B cell (primary cell): ENCODE data around the gene RXYLT1. TPM values are rescaled to one million over a fixed set of nuclear protein-coding genes. Genes with fewer than 3 reads are reported as not detected.
"Not testable (repeated sequence)": the region's sequence is repeated elsewhere in the genome, so short reads cannot be mapped to it uniquely, and the experiment has no call there.

Source experiments
- ATAC-seq: fragments of 200-7000 bp; cut with Tn5 transposase; one replicate; pipeline ENCODE4 v1.10.0; 2021; ENCODE audit warnings: low read depth, mild to moderate bottlenecking, moderate number of reproducible peaks, moderate library complexity
- CTCF ChIA-PET: fragments of 350-600 bp; sonication (Branson Sonifier 250); formaldehyde crosslinking; loops from one replicate; lab custom pipeline; 2021; ENCODE audit warnings: antibody characterized with exemption, inconsistent platforms; lab: Charles Lee
- POLR2A ChIA-PET: fragments of 350-600 bp; sonication (Branson Sonifier 250); formaldehyde crosslinking; loops from one replicate; lab custom pipeline; 2021; ENCODE audit warnings: antibody characterized with exemption; lab: Charles Lee
- DNase-seq: peaks from one replicate; pipeline ENCODE4 v3.0.0; 2013
- H2AFZ ChIP-seq: 2 replicates; pipeline ENCODE4 v1.6.1; 2012; ENCODE audit warnings: mild to moderate bottlenecking, low read depth, low read length; ENCODE audit not compliant: insufficient read depth, poor library complexity, severe bottlenecking
- H3K27ac ChIP-seq, 2 donors: 1 replicate in 1 of 2; 2 replicates in 1 of 2; pipeline ENCODE4 v1.5.1; 2012 to 2013; ENCODE audit warnings: low read length in 2 of 2, mild to moderate bottlenecking in 2 of 2, moderate library complexity in 1 of 2
- H3K27me3 ChIP-seq, 4 experiments: fragments of 200-600 bp in 1 of 4; sonication (generic) in 1 of 4; replicated peaks in 1 of 4; 1 replicate in 2 of 4; 2 replicates in 2 of 4; pipeline versions ENCODE4 v1.6.1 to v1.7.0; 2013 to 2016; ENCODE audit warnings: low read length in 3 of 4, mild to moderate bottlenecking in 2 of 4, mixed read lengths in 1 of 4, moderate library complexity in 1 of 4; ENCODE audit not compliant: insufficient read depth in 4 of 4, control insufficient read depth in 3 of 4; ENCODE audit errors: control extremely low read depth in 1 of 4
- H3K36me3 ChIP-seq, 2 experiments: replicated peaks in 1 of 2; 1 replicate in 1 of 2; 2 replicates in 1 of 2; pipeline versions ENCODE4 v1.6.1 to v1.7.1; 2013; ENCODE audit warnings: low read length in 1 of 2; ENCODE audit not compliant: insufficient read depth in 2 of 2, control insufficient read depth in 1 of 2; ENCODE audit errors: control extremely low read depth in 1 of 2, extremely low read depth in 1 of 2
- H3K4me1 ChIP-seq, 2 donors: fragments of 200-600 bp in 1 of 2; sonication (generic) in 1 of 2; 1 replicate in 1 of 2; 2 replicates in 1 of 2; pipeline versions ENCODE4 v1.5.1 to v1.6.1; 2013 to 2017; ENCODE audit warnings: low read length in 2 of 2; ENCODE audit not compliant: control insufficient read depth in 2 of 2, insufficient read depth in 2 of 2
- H3K4me2 ChIP-seq: replicated peaks from 2 replicates; pipeline ENCODE3; 2012; ENCODE audit warnings: mild to moderate bottlenecking, low read depth, low read length; ENCODE audit not compliant: poor library complexity, severe bottlenecking
- H3K4me3 ChIP-seq, 5 experiments: fragments of 200-600 bp in 1 of 5; sonication (generic) in 1 of 5; 1 replicate in 3 of 5; 2 replicates in 2 of 5; pipeline versions ENCODE4 v1.5.1 to v1.7.0; 2011 to 2016; ENCODE audit warnings: low read length in 4 of 5, mild to moderate bottlenecking in 4 of 5, low read depth in 2 of 5, control low read depth in 1 of 5, moderate library complexity in 1 of 5; ENCODE audit not compliant: insufficient read depth in 1 of 5; ENCODE audit errors: control extremely low read depth in 1 of 5, extremely low read depth in 1 of 5
- H3K79me2 ChIP-seq: fragments of 200-600 bp; sonication (generic); one replicate; pipeline ENCODE4 v1.6.0; 2016; ENCODE audit warnings: low read length; ENCODE audit not compliant: control insufficient read depth, insufficient read depth
- H3K9ac ChIP-seq: fragments of 200-600 bp; sonication (generic); 2 replicates; pipeline ENCODE4 v1.6.1; 2017; ENCODE audit warnings: mild to moderate bottlenecking, low read length, moderate library complexity
- H3K9me3 ChIP-seq, 3 donors: one replicate each; pipeline versions ENCODE4 v1.6.1 to v1.7.1; 2013; ENCODE audit warnings: low read length in 2 of 3; ENCODE audit not compliant: control insufficient read depth in 2 of 3, insufficient read depth in 1 of 3; ENCODE audit errors: control extremely low read depth in 1 of 3
- H4K20me1 ChIP-seq: 2 replicates; pipeline ENCODE4 v1.6.0; 2012; ENCODE audit warnings: mild to moderate bottlenecking, low read length; ENCODE audit not compliant: insufficient read depth, control insufficient read depth, poor library complexity, severe bottlenecking
- H3K27ac Mint-ChIP-seq: one replicate; pipeline ENCODE4 v1.8.0; 2021; ENCODE audit warnings: mixed read lengths
- H3K27me3 Mint-ChIP-seq: one replicate; pipeline ENCODE4 v1.8.0; 2021; ENCODE audit warnings: mixed read lengths
- H3K4me1 Mint-ChIP-seq: one replicate; pipeline ENCODE4 v1.8.0; 2021; ENCODE audit warnings: mixed read lengths
- H3K4me3 Mint-ChIP-seq: one replicate; pipeline ENCODE4 v1.8.0; 2021; ENCODE audit warnings: mixed read lengths
- H3K9me3 Mint-ChIP-seq: one replicate; pipeline ENCODE4 v1.8.0; 2022; ENCODE audit warnings: mixed read lengths; ENCODE audit not compliant: insufficient read depth
- EZH2 ChIP-seq: IDR thresholded peaks from 2 replicates; pipeline ENCODE4 v1.6.1; 2012; ENCODE audit warnings: borderline replicate concordance, low read depth, mild to moderate bottlenecking, moderate library complexity, low read length; ENCODE audit not compliant: insufficient read depth, poor library complexity, severe bottlenecking
- WGBS: methylation state at CpG from one replicate; pipeline ENCODE4 v1.1.5; 2013; ENCODE audit warnings: missing lambda C conversion rate; ENCODE audit not compliant: insufficient coverage; 5-methylcytosine and 5-hydroxymethylcytosine counted together
- intact Hi-C: fragments of 100-400 bp; cut with micrococcal nuclease; formaldehyde crosslinking; loops from one replicate; pipeline ENCODE4 v1.10.0; 2022
- polyA minus RNA-seq: library from RNA; depleted of rRNA, polyadenylated mRNA; stranded (reverse); fragments of >200 nt; gene quantifications from 2 replicates; pipeline ENCODE4 v1.2.3, GENCODE V29; 2012
- polyA plus RNA-seq: library from polyadenylated mRNA; depleted of rRNA; stranded (reverse); fragments of >200 nt; gene quantifications from 2 replicates; pipeline ENCODE4 v1.2.3, GENCODE V29; 2012
- total RNA-seq, 2 donors: library from RNA; stranded (reverse); fragments of 120-200 nt in 1 of 2; gene quantifications; 1 replicate in 1 of 2; 2 replicates in 1 of 2; pipeline versions ENCODE4 v1.2.3 to v1.2.4, GENCODE V29; 2013 to 2022
- TF ChIP-seq, protein P1 (sequence below): fragments of 200-600 bp; IDR thresholded peaks from one replicate; pipeline ENCODE4 v1.8.0; 2022; ENCODE audit warnings: antibody characterized with exemption, mild to moderate bottlenecking

RXYLT1 gene, protein sequence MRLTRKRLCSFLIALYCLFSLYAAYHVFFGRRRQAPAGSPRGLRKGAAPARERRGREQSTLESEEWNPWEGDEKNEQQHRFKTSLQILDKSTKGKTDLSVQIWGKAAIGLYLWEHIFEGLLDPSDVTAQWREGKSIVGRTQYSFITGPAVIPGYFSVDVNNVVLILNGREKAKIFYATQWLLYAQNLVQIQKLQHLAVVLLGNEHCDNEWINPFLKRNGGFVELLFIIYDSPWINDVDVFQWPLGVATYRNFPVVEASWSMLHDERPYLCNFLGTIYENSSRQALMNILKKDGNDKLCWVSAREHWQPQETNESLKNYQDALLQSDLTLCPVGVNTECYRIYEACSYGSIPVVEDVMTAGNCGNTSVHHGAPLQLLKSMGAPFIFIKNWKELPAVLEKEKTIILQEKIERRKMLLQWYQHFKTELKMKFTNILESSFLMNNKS
- total RNA-seq (16.2 and 16.5 TPM in 2 replicates), polyA plus RNA-seq (9.3 and 9.4 TPM in 2 replicates), polyA minus RNA-seq (13.1 and 15.1 TPM in 2 replicates)
- total RNA-seq (2013): 18.0 TPM

DNA sequence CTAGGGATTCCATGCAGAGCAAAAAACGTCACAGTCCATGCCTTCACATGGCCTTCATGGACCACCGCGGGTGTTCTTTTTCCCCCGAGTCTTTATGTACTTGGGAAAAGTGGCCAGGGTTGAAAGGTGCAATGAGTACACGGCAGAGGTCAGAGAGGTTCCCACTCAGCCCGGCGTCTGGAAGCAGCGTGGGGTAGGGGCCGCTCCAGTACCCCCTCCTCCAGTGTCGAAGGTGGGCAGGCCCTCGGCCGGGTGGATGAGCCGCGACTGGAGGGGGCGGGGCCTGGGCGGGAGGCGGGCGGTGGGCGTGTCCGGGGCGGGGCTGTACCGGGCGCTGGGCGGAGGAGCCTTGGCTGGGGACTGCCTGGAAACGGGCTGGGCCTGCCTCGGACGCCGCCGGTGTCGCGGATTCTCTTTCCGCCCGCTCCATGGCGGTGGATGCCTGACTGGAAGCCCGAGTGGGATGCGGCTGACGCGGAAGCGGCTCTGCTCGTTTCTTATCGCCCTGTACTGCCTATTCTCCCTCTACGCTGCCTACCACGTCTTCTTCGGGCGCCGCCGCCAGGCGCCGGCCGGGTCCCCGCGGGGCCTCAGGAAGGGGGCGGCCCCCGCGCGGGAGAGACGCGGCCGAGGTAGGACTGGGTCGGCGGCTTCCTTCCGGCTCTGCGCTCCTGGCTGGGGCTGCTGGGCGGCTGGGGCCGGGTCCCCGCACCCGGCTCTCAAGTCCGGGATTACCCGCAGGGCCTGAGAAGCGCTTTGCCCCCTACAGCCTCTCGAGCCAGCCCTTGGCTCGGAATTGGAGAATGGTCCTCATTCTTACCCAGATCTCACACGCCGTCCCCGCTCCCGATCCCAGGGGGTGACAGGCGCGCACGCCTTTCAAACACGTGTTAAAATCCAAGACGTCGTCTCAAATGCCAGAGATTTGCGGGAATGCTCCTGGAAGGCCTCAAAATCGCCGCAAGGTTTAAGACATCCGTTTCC is at the start of gene RXYLT1:
Gene RXYLT1 (plus strand): TSS at position 412 of the 984 bp plus-strand sequence. CDS start 52 bp downstream, at position 464.
- CTCF ChIA-PET: no interaction called here
- peaks cover 6 to 8% of the 10 kb centered on the region in 2 donors for H3K4me1 ChIP-seq
- Mint-ChIP-seq H3K27ac (peak within 1 kb of the TSS; percentile 95), H3K4me1 (peaks cover 16% of the 10 kb centered on the region), H3K27me3 (no peaks in the 10 kb centered on the region), H3K9me3 (no peaks in the 10 kb centered on the region), H3K4me3 (peak within 1 kb of the TSS; percentile 98)
- peak within 1 kb of the TSS; percentile 77 to 91 for H3K27ac ChIP-seq
- WGBS: 2% methylated on average over 86 of the region's 86 CpGs
- TF ChIP-seq EZH2: no peak
- TF ChIP-seq, protein P1, sequence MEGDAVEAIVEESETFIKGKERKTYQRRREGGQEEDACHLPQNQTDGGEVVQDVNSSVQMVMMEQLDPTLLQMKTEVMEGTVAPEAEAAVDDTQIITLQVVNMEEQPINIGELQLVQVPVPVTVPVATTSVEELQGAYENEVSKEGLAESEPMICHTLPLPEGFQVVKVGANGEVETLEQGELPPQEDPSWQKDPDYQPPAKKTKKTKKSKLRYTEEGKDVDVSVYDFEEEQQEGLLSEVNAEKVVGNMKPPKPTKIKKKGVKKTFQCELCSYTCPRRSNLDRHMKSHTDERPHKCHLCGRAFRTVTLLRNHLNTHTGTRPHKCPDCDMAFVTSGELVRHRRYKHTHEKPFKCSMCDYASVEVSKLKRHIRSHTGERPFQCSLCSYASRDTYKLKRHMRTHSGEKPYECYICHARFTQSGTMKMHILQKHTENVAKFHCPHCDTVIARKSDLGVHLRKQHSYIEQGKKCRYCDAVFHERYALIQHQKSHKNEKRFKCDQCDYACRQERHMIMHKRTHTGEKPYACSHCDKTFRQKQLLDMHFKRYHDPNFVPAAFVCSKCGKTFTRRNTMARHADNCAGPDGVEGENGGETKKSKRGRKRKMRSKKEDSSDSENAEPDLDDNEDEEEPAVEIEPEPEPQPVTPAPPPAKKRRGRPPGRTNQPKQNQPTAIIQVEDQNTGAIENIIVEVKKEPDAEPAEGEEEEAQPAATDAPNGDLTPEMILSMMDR: no peak
- peak within 1 kb of the TSS; percentile 87 for H3K4me2 ChIP-seq
- peaks cover 0 to 8% of the 10 kb centered on the region in 2 experiments for H3K36me3 ChIP-seq
- H4K20me1 ChIP-seq: no peaks in the 10 kb centered on the region
- no peaks in the 10 kb centered on the region for H3K9me3 ChIP-seq
- H3K9ac ChIP-seq: peak within 1 kb of the TSS; percentile 78
- H3K79me2 ChIP-seq: peaks cover 5% of the 10 kb centered on the region
- H3K27me3 ChIP-seq: no peaks in the 10 kb centered on the region
- peak within 1 kb of the TSS; percentile 76 to 90 (median 85) for H3K4me3 ChIP-seq
- peak within 1 kb of the TSS; percentile 82 for H2AFZ ChIP-seq
- POLR2A ChIA-PET: no interaction called here
- ATAC-seq (peak; percentile 93), DNase-seq (peak; percentile 92)
- intact Hi-C loops: loop anchor here (1.0 to 5.0 kb wide), 4 partner anchors 65 to 1177 kb away; partner anchors contain the start of genes KICS2 and SRGAP1

DNA sequence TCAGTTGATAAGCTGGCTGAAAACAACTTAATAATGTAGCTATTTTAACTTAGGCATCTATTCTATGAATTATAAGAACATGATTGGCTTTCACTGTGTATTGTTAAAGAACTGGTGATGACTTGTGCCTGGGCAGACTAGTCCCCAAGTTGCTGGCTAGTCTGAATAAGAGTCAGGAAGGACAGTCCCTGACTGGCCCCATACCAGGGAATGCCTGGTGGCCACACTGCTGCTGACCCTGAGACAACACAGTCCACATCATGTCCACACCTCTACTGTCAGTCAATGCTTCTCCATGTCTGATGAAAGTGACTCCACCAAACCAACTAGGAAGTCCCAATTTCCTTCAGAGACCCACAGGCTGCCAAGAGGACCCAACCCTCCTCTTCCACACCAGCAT is 46.9 kb upstream of the RXYLT1 start:
- POLR2A ChIA-PET, H3K9me3 ChIP-seq, intact Hi-C loops, H4K20me1 ChIP-seq, H3K4me1 Mint-ChIP-seq, H3K4me1 ChIP-seq, H3K27me3 ChIP-seq, H2AFZ ChIP-seq, CTCF ChIA-PET, H3K4me2 ChIP-seq, H3K9me3 Mint-ChIP-seq, H3K79me2 ChIP-seq, H3K4me3 Mint-ChIP-seq, H3K27me3 Mint-ChIP-seq, H3K36me3 ChIP-seq, H3K4me3 ChIP-seq, DNase-seq, H3K9ac ChIP-seq, ATAC-seq, H3K27ac ChIP-seq, H3K27ac Mint-ChIP-seq: not testable (repeated sequence)

DNA sequence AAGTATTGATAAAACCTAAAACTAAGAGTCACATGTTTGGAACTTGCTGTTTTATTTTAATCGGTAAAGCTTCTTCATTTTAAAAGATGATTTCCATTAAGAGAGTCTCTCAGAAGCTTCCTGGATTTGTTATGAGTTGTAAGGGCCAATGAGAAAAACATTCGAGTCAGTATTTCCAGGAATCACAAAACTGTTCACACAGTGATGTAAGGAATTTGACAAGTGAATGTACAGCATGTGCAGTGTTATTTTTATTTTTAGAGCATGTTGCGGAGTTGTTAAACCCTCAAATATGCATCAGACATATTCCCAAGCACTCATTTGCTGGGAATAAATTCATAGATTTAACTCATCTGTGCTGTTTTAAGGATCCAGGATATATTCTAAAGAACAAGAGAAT is 46.1 kb upstream of the RXYLT1 start:
- H3K79me2 ChIP-seq, H3K36me3 ChIP-seq, H3K9me3 ChIP-seq, CTCF ChIA-PET, H2AFZ ChIP-seq, H3K4me2 ChIP-seq, POLR2A ChIA-PET, H3K27ac ChIP-seq, H3K4me1 ChIP-seq, H4K20me1 ChIP-seq, H3K27me3 Mint-ChIP-seq, intact Hi-C loops, H3K4me3 ChIP-seq, DNase-seq, H3K9me3 Mint-ChIP-seq, H3K4me3 Mint-ChIP-seq, H3K4me1 Mint-ChIP-seq, ATAC-seq, H3K27ac Mint-ChIP-seq, H3K27me3 ChIP-seq, H3K9ac ChIP-seq: not testable (repeated sequence)
- WGBS: no CpG with 5 or more reads among the region's 3 CpGs
